Ishikawa (cell line): Measurements from ENCODE around the gene TADA3.

Source experiments
- EP300 ChIP-seq: IDR thresholded peaks from 2 replicates; pipeline ENCODE4 v1.6.1; 2012; ENCODE audit warnings: borderline replicate concordance
- NFIC ChIP-seq: IDR thresholded peaks from 2 replicates; pipeline ENCODE4 v1.6.1; 2012
- TAF1 ChIP-seq: IDR thresholded peaks from 2 replicates; pipeline ENCODE4 v1.6.1; 2012; ENCODE audit warnings: low read depth, mild to moderate bottlenecking
- TCF12 ChIP-seq: IDR thresholded peaks from 2 replicates; pipeline ENCODE4 v1.6.1; 2012; ENCODE audit warnings: low read depth
- ZBTB7A ChIP-seq: IDR thresholded peaks from 2 replicates; pipeline ENCODE4 v1.6.1; 2012; ENCODE audit warnings: low read depth
- TF ChIP-seq, protein P1 (sequence below): IDR thresholded peaks from 2 replicates; pipeline ENCODE4 v1.6.1; 2012

- TF ChIP-seq ZBTB7A = no peak
- TF ChIP-seq EP300 = no peak
- TF ChIP-seq TAF1 = no peak
- no peak for TF ChIP-seq TCF12
- TF ChIP-seq NFIC = no peak
- TF ChIP-seq, protein P1, sequence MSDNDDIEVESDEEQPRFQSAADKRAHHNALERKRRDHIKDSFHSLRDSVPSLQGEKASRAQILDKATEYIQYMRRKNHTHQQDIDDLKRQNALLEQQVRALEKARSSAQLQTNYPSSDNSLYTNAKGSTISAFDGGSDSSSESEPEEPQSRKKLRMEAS = no peak
Measured at GRCh38 chr3:9748031-9748430, 44.2 kb downstream of the TADA3 start.
